Lung (tissue), 12 donors: ENCODE measurements around the gene WDR45B. TPM values are rescaled to one million over a fixed set of nuclear protein-coding genes. Genes with fewer than 3 reads are reported as not detected.

Source experiments
- ATAC-seq: fragments of 200-7000 bp; cut with Tn5 transposase; one replicate; pipeline ENCODE4 v1.9.1; 2020; ENCODE audit warnings: moderate number of reproducible peaks; ENCODE audit not compliant: insufficient read depth, low FRiP score
- DNase-seq, 3 donors: peaks; one replicate each; pipeline ENCODE4 v3.0.0-alpha.2; 2013 to 2017
- H3K27ac ChIP-seq, 2 donors: one replicate each; pipeline ENCODE4 v1.5.1; 2013; ENCODE audit warnings: mild to moderate bottlenecking in 2 of 2, moderate library complexity in 2 of 2, control low read depth in 1 of 2, inconsistent platforms in 1 of 2, low read depth in 1 of 2, low read length in 1 of 2
- H3K27me3 ChIP-seq, 3 donors: one replicate each; pipeline ENCODE4 v1.5.1; 2013; ENCODE audit warnings: low read length in 2 of 3; ENCODE audit not compliant: control insufficient read depth in 3 of 3, insufficient read depth in 3 of 3
- H3K36me3 ChIP-seq, 4 donors: one replicate each; pipeline ENCODE4 v1.5.1; 2013; ENCODE audit warnings: low read length in 4 of 4, mild to moderate bottlenecking in 1 of 4, moderate library complexity in 1 of 4; ENCODE audit not compliant: control insufficient read depth in 4 of 4, insufficient read depth in 4 of 4
- H3K4me1 ChIP-seq, 5 donors: one replicate each; pipeline ENCODE4 v1.5.1; 2013; ENCODE audit warnings: low read length in 5 of 5, mild to moderate bottlenecking in 2 of 5, moderate library complexity in 1 of 5; ENCODE audit not compliant: control insufficient read depth in 5 of 5, insufficient read depth in 5 of 5
- H3K4me3 ChIP-seq: one replicate; pipeline ENCODE4 v1.5.1; 2013; ENCODE audit warnings: mild to moderate bottlenecking, control low read depth, moderate library complexity
- H3K9ac ChIP-seq, 2 donors: one replicate each; pipeline ENCODE4 v1.5.1; 2013; ENCODE audit warnings: low read length in 2 of 2, control low read depth in 1 of 2; ENCODE audit not compliant: insufficient read depth in 1 of 2
- H3K9me3 ChIP-seq, 4 donors: one replicate each; pipeline ENCODE4 v1.5.1; 2013; ENCODE audit warnings: low read length in 3 of 4, mild to moderate bottlenecking in 1 of 4, moderate library complexity in 1 of 4; ENCODE audit not compliant: control insufficient read depth in 4 of 4, insufficient read depth in 3 of 4
- WGBS, 2 donors: extraction: QIAGEN DNeasy Blood & Tissue Kit; methylation state at CpG; one replicate each; pipeline ENCODE4 v1.1.7; 2013; 5-methylcytosine and 5-hydroxymethylcytosine counted together
- polyA plus RNA-seq, 2 donors: library from polyadenylated mRNA; stranded (reverse); fragments of 200-250 nt; gene quantifications; one replicate each; pipeline ENCODE4 v1.2.1, GENCODE V29; 2013
- total RNA-seq, 2 donors: library from RNA; depleted of rRNA in 1 of 2; stranded (reverse); fragments of >200 nt in 1 of 2; gene quantifications; one replicate each; pipeline ENCODE4 v1.2.1, GENCODE V29; 2014 to 2021
- TF ChIP-seq, protein P1 (sequence below): IDR thresholded peaks from 2 replicates; pipeline ENCODE4 v1.5.1; 2012; ENCODE audit warnings: mild to moderate bottlenecking; ENCODE audit errors: control extremely low read depth, extremely low read depth
- donor health status: control.
- donor health status: control.
- donor health status: Bipolar disorder and iron deficiency.
- donor health status: healthy.
- donor health status: DM: yes; HTN: yes; CAD: no.

The WDR45B gene
- total and polyA plus RNA-seq, 4 donors, result 39.6 to 92.8 (median 65.0) TPM

DNA sequence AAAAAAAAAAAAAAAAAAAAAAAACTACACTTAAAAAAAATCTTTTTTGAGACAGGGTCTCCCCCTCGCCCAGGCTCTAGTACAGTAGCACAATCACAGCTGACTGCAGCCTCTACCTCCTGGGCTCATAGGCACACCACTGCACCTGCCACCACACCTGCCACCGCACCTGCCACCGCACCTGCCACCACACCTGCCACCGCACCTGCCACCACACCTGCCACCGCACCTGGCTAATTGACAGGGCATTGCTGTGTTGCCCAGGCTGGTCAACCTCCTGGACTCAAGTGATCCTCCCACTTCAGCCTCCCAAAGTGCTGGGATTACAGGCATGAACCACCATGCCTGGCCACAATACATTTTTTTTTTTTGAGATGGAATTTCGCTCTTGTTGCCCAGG is 17.6 kb upstream of the WDR45B start:
- H3K9me3 ChIP-seq, result no peaks in the 10 kb centered on the region
- WGBS, 2 donors, result 83 to 95% methylated on average over 6 of the region's 6 CpGs
- TF ChIP-seq, protein P1, sequence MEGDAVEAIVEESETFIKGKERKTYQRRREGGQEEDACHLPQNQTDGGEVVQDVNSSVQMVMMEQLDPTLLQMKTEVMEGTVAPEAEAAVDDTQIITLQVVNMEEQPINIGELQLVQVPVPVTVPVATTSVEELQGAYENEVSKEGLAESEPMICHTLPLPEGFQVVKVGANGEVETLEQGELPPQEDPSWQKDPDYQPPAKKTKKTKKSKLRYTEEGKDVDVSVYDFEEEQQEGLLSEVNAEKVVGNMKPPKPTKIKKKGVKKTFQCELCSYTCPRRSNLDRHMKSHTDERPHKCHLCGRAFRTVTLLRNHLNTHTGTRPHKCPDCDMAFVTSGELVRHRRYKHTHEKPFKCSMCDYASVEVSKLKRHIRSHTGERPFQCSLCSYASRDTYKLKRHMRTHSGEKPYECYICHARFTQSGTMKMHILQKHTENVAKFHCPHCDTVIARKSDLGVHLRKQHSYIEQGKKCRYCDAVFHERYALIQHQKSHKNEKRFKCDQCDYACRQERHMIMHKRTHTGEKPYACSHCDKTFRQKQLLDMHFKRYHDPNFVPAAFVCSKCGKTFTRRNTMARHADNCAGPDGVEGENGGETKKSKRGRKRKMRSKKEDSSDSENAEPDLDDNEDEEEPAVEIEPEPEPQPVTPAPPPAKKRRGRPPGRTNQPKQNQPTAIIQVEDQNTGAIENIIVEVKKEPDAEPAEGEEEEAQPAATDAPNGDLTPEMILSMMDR, result no peak
- ATAC-seq, result no peak
- H3K4me1 ChIP-seq, result peaks cover 0 to 15% (median 7%) of the 10 kb centered on the region in 5 donors
- H3K27ac ChIP-seq, result no peak overlapping the region
- H3K4me3 ChIP-seq, result no peak overlapping the region
- H3K27me3 ChIP-seq, result no peaks in the 10 kb centered on the region
- peaks cover 0 to 7% (median 0%) of the 10 kb centered on the region in 4 donors for H3K36me3 ChIP-seq
- no peak overlapping the region for H3K9ac ChIP-seq
- DNase-seq, result no peak

DNA sequence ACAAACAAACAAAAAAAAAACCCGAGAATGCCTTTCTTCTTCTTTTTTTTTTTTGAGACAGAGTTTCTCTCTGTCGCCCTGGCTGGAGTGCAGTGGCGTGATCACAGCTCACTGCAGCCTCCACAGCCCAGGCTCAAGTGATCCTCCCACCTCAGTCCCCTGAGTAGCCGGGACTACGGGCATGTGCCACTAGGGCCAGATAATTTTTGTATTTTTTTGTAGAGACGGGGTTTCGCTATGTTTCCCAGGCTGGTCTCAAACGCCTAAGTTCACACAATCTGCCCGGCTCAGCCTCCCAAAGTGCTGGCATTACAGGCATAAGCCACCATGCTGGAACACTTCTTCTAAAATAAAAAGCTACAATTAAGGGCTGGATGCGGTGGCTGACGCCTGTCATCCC is 17.0 kb upstream of the WDR45B start:
- Histone ChIP-seq H3K36me3 (peaks cover 0 to 9% (median 5%) of the 10 kb centered on the region in 4 donors), H3K4me3 (no peak overlapping the region), H3K9me3 (peaks cover 0 to 3% (median 0%) of the 10 kb centered on the region in 4 donors), H3K4me1 (peaks cover 0 to 14% (median 5%) of the 10 kb centered on the region in 5 donors), H3K9ac (no peak overlapping the region), H3K27ac (no peak overlapping the region), H3K27me3 (no peaks in the 10 kb centered on the region)
- ATAC-seq, result no peak
- WGBS, 2 donors, result 89 to 93% methylated on average over 11 of the region's 11 CpGs
- TF ChIP-seq, protein P1, result no peak
- DNase-seq, result no peak

DNA sequence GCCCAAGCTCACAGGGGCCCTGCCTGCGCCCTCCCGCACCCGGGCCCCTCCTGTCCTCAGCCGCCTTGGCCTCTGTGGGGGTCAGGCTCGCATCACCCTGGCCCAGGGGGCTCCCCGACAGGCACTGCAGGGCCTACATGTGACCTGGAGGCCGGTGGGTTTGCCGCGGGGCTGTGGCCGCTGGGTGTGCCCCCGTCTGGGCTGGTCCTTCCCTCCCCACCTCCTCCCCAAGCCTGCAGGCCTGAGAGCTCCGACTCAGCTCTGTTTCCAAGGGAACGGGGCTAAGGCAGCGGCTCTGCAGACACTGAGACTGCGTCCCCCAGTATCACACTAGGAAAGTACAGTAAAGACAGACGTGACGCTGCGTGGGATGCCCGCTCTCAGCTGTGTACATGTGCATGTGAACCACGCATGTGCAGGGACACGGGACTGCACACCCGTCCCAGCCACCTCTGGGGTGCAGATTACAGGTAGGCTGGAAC is 16.5 kb upstream of the WDR45B start:
- peaks cover 0 to 3% (median 0%) of the 10 kb centered on the region in 4 donors for H3K9me3 ChIP-seq
- 88% methylated on average over 22 of the region's 22 CpGs for WGBS, 2 donors
- TF ChIP-seq, protein P1, result no peak
- no peak overlapping the region for H3K9ac ChIP-seq
- DNase-seq (no peak), ATAC-seq (no peak)
- H3K4me3 ChIP-seq, result no peak overlapping the region
- no peaks in the 10 kb centered on the region for H3K27me3 ChIP-seq
- H3K4me1 ChIP-seq, result peaks cover 0 to 10% (median 5%) of the 10 kb centered on the region in 5 donors
- H3K27ac ChIP-seq, result no peak overlapping the region
- H3K36me3 ChIP-seq, result peaks cover 0 to 10% (median 9%) of the 10 kb centered on the region in 4 donors

DNA sequence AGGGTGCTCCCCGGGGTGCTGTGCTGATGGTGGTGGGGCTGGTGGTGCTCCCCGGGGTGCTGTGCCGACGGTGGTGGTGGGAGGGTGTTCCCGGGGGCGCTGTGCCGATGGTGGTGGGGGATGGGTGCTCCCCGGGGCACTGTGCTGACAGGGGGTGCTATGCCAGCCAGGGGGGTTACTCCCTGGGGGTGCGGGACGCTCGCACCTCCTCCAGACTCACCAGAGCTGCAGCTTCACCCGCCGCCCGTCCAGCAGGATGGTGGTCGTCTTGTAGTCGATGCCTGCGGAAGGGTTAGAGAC is 16.0 kb upstream of the WDR45B start:
- H3K9ac ChIP-seq, result no peak overlapping the region
- WGBS, 2 donors, result 93% methylated on average over 13 to 17 of the region's 17 CpGs
- H3K4me3 ChIP-seq, result no peak overlapping the region
- peaks cover 0 to 15% (median 10%) of the 10 kb centered on the region in 4 donors for H3K36me3 ChIP-seq
- ATAC-seq (no peak), DNase-seq (no peak)
- H3K9me3 ChIP-seq, result peaks cover 0 to 3% (median 0%) of the 10 kb centered on the region in 4 donors
- no peaks in the 10 kb centered on the region for H3K27me3 ChIP-seq
- peaks cover 0 to 9% (median 5%) of the 10 kb centered on the region in 5 donors for H3K4me1 ChIP-seq
- TF ChIP-seq, protein P1, result no peak
- H3K27ac ChIP-seq, result no peak overlapping the region
